MCF 10A (cell line): ENCODE measurements around the gene SUMO2. TPM values are rescaled to one million over a fixed set of nuclear protein-coding genes. Genes with fewer than 3 reads are reported as not detected.

Experiments used
- BruUV-seq: library from RNA; stranded (reverse); fragments of 400-500 nt; replicated peaks from 2 replicates; lab custom pipeline; 2021; lab: Mats Ljungman, UMichigan
- CTCF ChIA-PET: fragments of 300-600 bp; sonication (Branson Sonifier 250); formaldehyde crosslinking; extraction: SDS; loops from one replicate; lab custom pipeline; 2021; ENCODE audit warnings: antibody characterized with exemption, inconsistent platforms; lab: Yijun Ruan, JAX
- POLR2A ChIA-PET: fragments of 300-600, 350-650 bp; sonication (Branson Sonifier 250); formaldehyde crosslinking; extraction: SDS; loops from one replicate; lab custom pipeline; 2020; ENCODE audit warnings: antibody characterized with exemption, inconsistent platforms; lab: Yijun Ruan, JAX
- DNase-seq: peaks from one replicate; pipeline ENCODE4 v3.0.0-alpha.2; 2018; ENCODE audit not compliant: unreplicated experiment
- H3K27ac Mint-ChIP-seq: one replicate; pipeline ENCODE4 v1.8.0; 2022; ENCODE audit warnings: mild to moderate bottlenecking, low read depth, mixed read lengths; ENCODE audit not compliant: unreplicated experiment
- H3K27me3 Mint-ChIP-seq: one replicate; pipeline ENCODE4 v1.8.0; 2022; ENCODE audit warnings: mixed read lengths; ENCODE audit not compliant: insufficient read depth, unreplicated experiment
- H3K36me3 Mint-ChIP-seq: one replicate; pipeline ENCODE4 v1.8.0; 2022; ENCODE audit warnings: mild to moderate bottlenecking, moderate library complexity, mixed read lengths; ENCODE audit not compliant: insufficient read depth, unreplicated experiment
- H3K4me1 Mint-ChIP-seq: one replicate; pipeline ENCODE4 v1.8.0; 2022; ENCODE audit warnings: mixed read lengths; ENCODE audit not compliant: insufficient read depth, unreplicated experiment
- H3K4me3 Mint-ChIP-seq: one replicate; pipeline ENCODE4 v1.8.0; 2022; ENCODE audit warnings: mild to moderate bottlenecking, moderate library complexity, mixed read lengths; ENCODE audit not compliant: unreplicated experiment
- H3K9me3 Mint-ChIP-seq: one replicate; pipeline ENCODE4 v1.8.0; 2022; ENCODE audit warnings: mixed read lengths; ENCODE audit not compliant: unreplicated experiment
- CTCF ChIP-seq: fragments of 200-600 bp; IDR thresholded peaks from one replicate; pipeline ENCODE4 v1.8.0; 2022; ENCODE audit warnings: antibody characterized with exemption, mild to moderate bottlenecking; ENCODE audit not compliant: unreplicated experiment
- intact Hi-C: fragments of 100-400 bp; cut with micrococcal nuclease; formaldehyde crosslinking; loops from 2 replicates; pipeline ENCODE4 v1.14.1; 2022
- total RNA-seq: library from RNA; stranded (reverse); gene quantifications from 2 replicates; pipeline ENCODE4 v1.2.3, GENCODE V29; 2022

The SUMO2 gene
- total RNA-seq, 1 experiment from 2014 or later = 186 TPM

GRCh38 chr17:75116737-75117136 is 66.0 kb downstream of the SUMO2 start:
- Mint-ChIP-seq H3K36me3 (peaks cover 37% of the 10 kb centered on the region), H3K27ac (no peak overlapping the region), H3K4me3 (no peak overlapping the region), H3K27me3 (no peaks in the 10 kb centered on the region), H3K9me3 (no peaks in the 10 kb centered on the region), H3K4me1 (peaks cover 15% of the 10 kb centered on the region)
- no TSS peak for BruUV-seq
- POLR2A ChIA-PET = interaction anchor here (0.7 to 5.5 kb wide), 4 partner anchors 14 to 68 kb away, joined by 3 to 32 read pairs (median 3); partner anchors contain the start of gene NT5C
- DNase-seq = no peak
- CTCF ChIA-PET = interaction anchor here (0.6 to 9.5 kb wide), 7 partner anchors 14 to 295 kb away, joined by 3 to 136 read pairs (median 4); partner anchors contain the start of gene NT5C
- TF ChIP-seq CTCF = no peak
- intact Hi-C loops = no loop called here

Other genes with a start within 250 kb of the SUMO2 start
- gene OTOP3, start 247.1 kb downstream of the SUMO2 start, total RNA-seq = not detected in 2 replicates
- 3.2 and 7.0 TPM in 2 replicates for gene HID1, start 210.2 kb downstream of the SUMO2 start, total RNA-seq
- gene CDR2L, start 195.3 kb downstream of the SUMO2 start, total RNA-seq = 3.4 and 4.1 TPM in 2 replicates
- gene MRPL58, start 170.3 kb downstream of the SUMO2 start, total RNA-seq = 56.5 and 71.2 TPM in 2 replicates
- 362 and 455 TPM in 2 replicates for gene ATP5PD, start 136.0 kb downstream of the SUMO2 start, total RNA-seq
- 11.9 and 12.8 TPM in 2 replicates for gene KCTD2, start 135.7 kb downstream of the SUMO2 start, total RNA-seq
- gene SLC16A5, start 95.0 kb downstream of the SUMO2 start, total RNA-seq = 26.0 and 33.1 TPM in 2 replicates
- gene ARMC7, start 73.0 kb downstream of the SUMO2 start, total RNA-seq = 9.3 and 13.3 TPM in 2 replicates
- 105 and 113 TPM in 2 replicates for gene NT5C, start 51.2 kb downstream of the SUMO2 start, total RNA-seq
- 342 and 360 TPM in 2 replicates for gene JPT1, start 28.4 kb downstream of the SUMO2 start, total RNA-seq
- 42.3 and 49.2 TPM in 2 replicates for gene NUP85, start 22.7 kb upstream of the SUMO2 start, total RNA-seq
- gene GGA3, start 78.6 kb upstream of the SUMO2 start, total RNA-seq = 32.7 and 39.5 TPM in 2 replicates
- gene MRPS7, start 78.9 kb upstream of the SUMO2 start, total RNA-seq = 73.9 and 75.0 TPM in 2 replicates
- gene MIF4GD, start 88.3 kb upstream of the SUMO2 start, total RNA-seq = 23.3 and 29.6 TPM in 2 replicates
- gene SLC25A19, start 106.5 kb upstream of the SUMO2 start, total RNA-seq = 14.8 and 22.6 TPM in 2 replicates
- 67.1 and 74.6 TPM in 2 replicates for gene GRB2, start 222.7 kb upstream of the SUMO2 start, total RNA-seq